Body of pancreas (tissue), 4 donors: ENCODE results near the gene AKAP17A.

Source experiments
- POLR2A ChIP-seq, 3 donors: fragments of 450-650 bp; IDR thresholded peaks; one replicate each; pipeline ENCODE4 v1.6.1; 2016; ENCODE audit warnings: antibody characterized with exemption in 3 of 3, mild to moderate bottlenecking in 2 of 3
- TF ChIP-seq, protein P1 (sequence below), 7 experiments: fragments of 450-650 bp in 4 of 7; fragments of 200-600 bp in 3 of 7; sonication (generic) in 3 of 7; IDR thresholded peaks; one replicate each; pipeline ENCODE4 v1.5.1; 2016 to 2019; ENCODE audit warnings: antibody characterized with exemption in 7 of 7

DNA sequence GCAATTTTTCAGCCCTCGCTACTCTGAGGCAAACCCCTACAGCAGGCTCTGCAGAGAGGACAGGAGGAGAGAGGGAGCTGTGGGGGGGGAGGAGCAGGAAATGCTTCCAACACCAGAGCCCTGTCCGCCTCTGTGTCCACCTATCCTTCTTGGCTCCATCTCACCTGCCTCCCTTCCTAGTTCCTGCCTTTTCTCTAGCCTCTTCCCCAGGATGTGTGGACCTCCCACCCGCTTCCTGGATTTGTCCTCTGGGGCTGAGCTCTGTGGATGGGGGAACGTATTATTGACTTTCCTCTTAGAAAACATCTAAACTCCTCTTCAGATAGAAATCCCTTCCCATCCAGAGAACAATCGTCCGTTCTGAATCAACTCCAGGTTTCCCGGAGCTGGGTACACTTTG lies 37.8 kb downstream of the AKAP17A start:
- TF ChIP-seq, protein P1, sequence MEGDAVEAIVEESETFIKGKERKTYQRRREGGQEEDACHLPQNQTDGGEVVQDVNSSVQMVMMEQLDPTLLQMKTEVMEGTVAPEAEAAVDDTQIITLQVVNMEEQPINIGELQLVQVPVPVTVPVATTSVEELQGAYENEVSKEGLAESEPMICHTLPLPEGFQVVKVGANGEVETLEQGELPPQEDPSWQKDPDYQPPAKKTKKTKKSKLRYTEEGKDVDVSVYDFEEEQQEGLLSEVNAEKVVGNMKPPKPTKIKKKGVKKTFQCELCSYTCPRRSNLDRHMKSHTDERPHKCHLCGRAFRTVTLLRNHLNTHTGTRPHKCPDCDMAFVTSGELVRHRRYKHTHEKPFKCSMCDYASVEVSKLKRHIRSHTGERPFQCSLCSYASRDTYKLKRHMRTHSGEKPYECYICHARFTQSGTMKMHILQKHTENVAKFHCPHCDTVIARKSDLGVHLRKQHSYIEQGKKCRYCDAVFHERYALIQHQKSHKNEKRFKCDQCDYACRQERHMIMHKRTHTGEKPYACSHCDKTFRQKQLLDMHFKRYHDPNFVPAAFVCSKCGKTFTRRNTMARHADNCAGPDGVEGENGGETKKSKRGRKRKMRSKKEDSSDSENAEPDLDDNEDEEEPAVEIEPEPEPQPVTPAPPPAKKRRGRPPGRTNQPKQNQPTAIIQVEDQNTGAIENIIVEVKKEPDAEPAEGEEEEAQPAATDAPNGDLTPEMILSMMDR (IDR thresholded peaks at IDR 0.05), result no peak
- TF ChIP-seq POLR2A (IDR thresholded peaks at IDR 0.05), result no peak
